NCI-H510A (cell line): ENCODE data around the gene OR8S1.
"Not testable (repeated sequence)": the region's sequence is repeated elsewhere in the genome, so short reads cannot be mapped to it uniquely, and the experiment has no call there.

ENCODE experiments used
- DNase-seq: peaks from one replicate; lab custom pipeline; 2025; lab: John Stamatoyannopoulos, UW

Gene OR8S1

GRCh38 chr12:48525332-48525731 is at the start of gene OR8S1:
TSS of gene OR8S1 (plus strand) at chr12:48525632. CDS start at chr12:48525632, 0 bp downstream.
- no peak for DNase-seq

- no peak for DNase-seq
Measured at GRCh38 chr12:48482198-48482597, 43.2 kb upstream of the OR8S1 start, which contains the start of gene C12orf54. TSS of gene C12orf54 (plus strand) at chr12:48482498. CDS start at chr12:48483297, 799 bp downstream.

GRCh38 chr12:48482930-48483329 is 42.5 kb upstream of the OR8S1 start:
- DNase-seq: no peak

GRCh38 chr12:48486261-48486660 is 39.2 kb upstream of the OR8S1 start:
- DNase-seq: no peak

GRCh38 chr12:48486679-48487078 is 38.8 kb upstream of the OR8S1 start:
- DNase-seq: no peak

GRCh38 chr12:48489012-48489411 is 36.4 kb upstream of the OR8S1 start:
- no peak for DNase-seq

- DNase-seq: not testable (repeated sequence)
Measured at GRCh38 chr12:48489456-48489855, 36.0 kb upstream of the OR8S1 start.

- not testable (repeated sequence) for DNase-seq
Measured at GRCh38 chr12:48500281-48500680, 25.2 kb upstream of the OR8S1 start.

GRCh38 chr12:48506836-48507235 is 18.6 kb upstream of the OR8S1 start:
- DNase-seq: not testable (repeated sequence)

GRCh38 chr12:48508987-48509386 is 16.4 kb upstream of the OR8S1 start:
- DNase-seq: no peak

GRCh38 chr12:48510111-48510510 is 15.3 kb upstream of the OR8S1 start:
- no peak for DNase-seq

- no peak for DNase-seq
Measured at GRCh38 chr12:48512855-48513254, 12.6 kb upstream of the OR8S1 start.

GRCh38 chr12:48514728-48515127 is 10.7 kb upstream of the OR8S1 start:
- DNase-seq: no peak

- not testable (repeated sequence) for DNase-seq
Measured at GRCh38 chr12:48520381-48520780, 5.1 kb upstream of the OR8S1 start.

GRCh38 chr12:48527891-48528670 is 2.6 kb downstream of the OR8S1 start:
- DNase-seq: no peak

- DNase-seq: no peak
Measured at GRCh38 chr12:48532601-48533000, 7.2 kb downstream of the OR8S1 start.

GRCh38 chr12:48536602-48537001 is 11.2 kb downstream of the OR8S1 start:
- no peak for DNase-seq

- no peak for DNase-seq
Measured at GRCh38 chr12:48542300-48542928, 17.0 kb downstream of the OR8S1 start.

- DNase-seq: no peak
Measured at GRCh38 chr12:48545833-48546469, 20.5 kb downstream of the OR8S1 start.

- not testable (repeated sequence) for DNase-seq
Measured at GRCh38 chr12:48547012-48547411, 21.6 kb downstream of the OR8S1 start.

GRCh38 chr12:48551636-48552035 is 26.2 kb downstream of the OR8S1 start:
- not testable (repeated sequence) for DNase-seq

- not testable (repeated sequence) for DNase-seq
Measured at GRCh38 chr12:48553666-48554343, 28.4 kb downstream of the OR8S1 start.
